H7 (cell line): ENCODE measurements around the gene PIAS2. TPM values are rescaled to one million over a fixed set of nuclear protein-coding genes. Genes with fewer than 3 reads are reported as not detected.

ENCODE experiments used
- DNase-seq: peaks from one replicate; pipeline ENCODE4 v3.0.0; 2012
- H3K27me3 ChIP-seq: 2 replicates; pipeline ENCODE4 v1.6.0; 2011; ENCODE audit warnings: mild to moderate bottlenecking, low read length; ENCODE audit not compliant: control insufficient read depth, insufficient read depth
- H3K36me3 ChIP-seq: replicated peaks from 2 replicates; pipeline ENCODE4 v1.5.1; 2011; ENCODE audit warnings: low read length; ENCODE audit not compliant: control insufficient read depth, insufficient read depth
- H3K4me3 ChIP-seq: 2 replicates; pipeline ENCODE4 v1.5.1; 2011; ENCODE audit warnings: low read depth, mild to moderate bottlenecking, control low read depth, low read length, moderate library complexity; ENCODE audit not compliant: insufficient read depth
- total RNA-seq: library from RNA; depleted of rRNA; stranded (reverse); fragments of >200 nt; shearing (Covaris generic); gene quantifications from 2 replicates; pipeline ENCODE4 v1.2.3, GENCODE V29; 2014; rRNA removed

The PIAS2 gene
- total RNA-seq, 1 experiment from 2014 or later, result 24.2 TPM

- DNase-seq, result peak; percentile 72
- H3K36me3 ChIP-seq, result no peaks in the 10 kb centered on the region
- H3K4me3 ChIP-seq, result no peak overlapping the region
- peaks cover 40% of the 10 kb centered on the region for H3K27me3 ChIP-seq
Measured at GRCh38 chr18:46754661-46755292, 162.5 kb downstream of the PIAS2 start.

DNA sequence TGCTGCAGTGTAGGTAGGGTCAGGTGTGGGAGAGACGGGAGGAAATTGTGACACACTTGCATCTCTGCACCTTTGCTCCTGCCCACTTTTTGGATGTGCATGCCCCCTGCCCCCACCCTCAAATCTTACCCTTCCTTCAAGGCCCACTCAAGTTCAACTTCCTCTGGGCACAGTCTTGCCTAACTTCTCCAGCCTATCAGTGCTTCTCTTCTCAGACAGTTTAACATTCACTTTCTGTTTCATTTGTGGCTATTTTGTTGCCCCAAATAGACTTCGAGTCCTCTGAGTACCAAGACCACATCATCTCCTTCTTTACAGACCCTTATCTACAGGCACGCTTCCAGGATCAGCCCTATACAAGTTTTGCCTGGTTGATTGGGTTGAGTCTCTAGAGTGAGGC is 163.1 kb downstream of the PIAS2 start:
- DNase-seq, result no peak
- peaks cover 40% of the 10 kb centered on the region for H3K27me3 ChIP-seq
- no peak overlapping the region for H3K4me3 ChIP-seq
- H3K36me3 ChIP-seq, result no peaks in the 10 kb centered on the region

Other genes with a start within 250 kb of the PIAS2 start
- 0.38 and 0.52 TPM in 2 replicates for gene ST8SIA5, start 160.5 kb downstream of the PIAS2 start, total RNA-seq
- 7.5 and 20.2 TPM in 2 replicates for gene KATNAL2, start 95 bp upstream of the PIAS2 start, total RNA-seq
- gene ELOA2, start 118.1 kb upstream of the PIAS2 start, total RNA-seq, result not detected in 2 replicates
- gene HDHD2, start 233.0 kb upstream of the PIAS2 start, total RNA-seq, result 19.7 and 22.9 TPM in 2 replicates